Activated CD4-positive, CD25-positive, alpha-beta regulatory T cell (primary cell): Measurements from ENCODE around the gene COG8.
A peak's percentile ranks its signal among the peaks of the same experiment; 100 is the strongest.
"Not testable (repeated sequence)": the region's sequence is repeated elsewhere in the genome, so short reads cannot be mapped to it uniquely, and the experiment has no call there.

ENCODE experiments used
- DNase-seq, 4 experiments: peaks; one replicate each; lab custom pipeline; 2025; lab: John Stamatoyannopoulos, UW

Gene COG8, protein sequence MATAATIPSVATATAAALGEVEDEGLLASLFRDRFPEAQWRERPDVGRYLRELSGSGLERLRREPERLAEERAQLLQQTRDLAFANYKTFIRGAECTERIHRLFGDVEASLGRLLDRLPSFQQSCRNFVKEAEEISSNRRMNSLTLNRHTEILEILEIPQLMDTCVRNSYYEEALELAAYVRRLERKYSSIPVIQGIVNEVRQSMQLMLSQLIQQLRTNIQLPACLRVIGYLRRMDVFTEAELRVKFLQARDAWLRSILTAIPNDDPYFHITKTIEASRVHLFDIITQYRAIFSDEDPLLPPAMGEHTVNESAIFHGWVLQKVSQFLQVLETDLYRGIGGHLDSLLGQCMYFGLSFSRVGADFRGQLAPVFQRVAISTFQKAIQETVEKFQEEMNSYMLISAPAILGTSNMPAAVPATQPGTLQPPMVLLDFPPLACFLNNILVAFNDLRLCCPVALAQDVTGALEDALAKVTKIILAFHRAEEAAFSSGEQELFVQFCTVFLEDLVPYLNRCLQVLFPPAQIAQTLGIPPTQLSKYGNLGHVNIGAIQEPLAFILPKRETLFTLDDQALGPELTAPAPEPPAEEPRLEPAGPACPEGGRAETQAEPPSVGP

DNA sequence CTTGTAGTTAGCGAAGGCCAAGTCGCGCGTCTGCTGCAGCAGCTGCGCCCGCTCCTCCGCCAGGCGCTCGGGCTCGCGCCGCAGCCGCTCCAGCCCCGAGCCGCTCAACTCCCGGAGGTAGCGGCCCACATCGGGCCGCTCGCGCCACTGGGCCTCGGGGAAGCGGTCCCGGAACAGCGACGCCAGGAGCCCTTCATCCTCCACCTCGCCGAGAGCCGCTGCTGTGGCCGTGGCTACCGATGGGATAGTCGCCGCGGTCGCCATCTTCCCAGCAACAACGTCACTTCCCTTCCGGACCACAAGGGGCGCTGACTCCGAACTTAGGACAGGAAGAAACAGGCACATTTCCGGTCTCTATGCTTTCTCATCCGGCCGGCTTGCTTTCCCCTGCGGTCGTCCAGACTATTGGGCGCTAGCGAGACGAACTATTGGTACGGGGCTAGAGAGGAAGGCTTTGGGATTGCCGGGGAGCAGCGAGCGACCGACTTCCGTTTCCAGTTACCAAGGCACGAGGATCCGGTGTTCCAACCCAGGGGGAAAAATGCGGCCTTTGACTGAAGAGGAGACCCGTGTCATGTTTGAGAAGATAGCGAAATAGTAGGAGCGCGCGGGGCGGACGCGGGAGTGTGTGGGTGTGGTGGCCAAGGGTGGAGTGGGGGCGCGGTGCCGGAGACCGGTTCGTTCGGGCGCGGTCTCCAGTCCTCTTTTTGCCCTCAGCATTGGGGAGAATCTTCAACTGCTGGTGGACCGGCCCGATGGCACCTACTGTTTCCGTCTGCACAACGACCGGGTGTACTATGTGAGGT is at the start of gene COG8, which contains the start of gene NIP7:
COG8 (minus strand) TSS at position 276 of the 806 bp plus-strand sequence; CDS start at position 264, 12 bp downstream.
NIP7 (plus strand) TSS at position 484 of the 806 bp plus-strand sequence; CDS start at position 542, 58 bp downstream.
- DNase-seq, result peak; percentile 70 to 87 (median 80)

DNA sequence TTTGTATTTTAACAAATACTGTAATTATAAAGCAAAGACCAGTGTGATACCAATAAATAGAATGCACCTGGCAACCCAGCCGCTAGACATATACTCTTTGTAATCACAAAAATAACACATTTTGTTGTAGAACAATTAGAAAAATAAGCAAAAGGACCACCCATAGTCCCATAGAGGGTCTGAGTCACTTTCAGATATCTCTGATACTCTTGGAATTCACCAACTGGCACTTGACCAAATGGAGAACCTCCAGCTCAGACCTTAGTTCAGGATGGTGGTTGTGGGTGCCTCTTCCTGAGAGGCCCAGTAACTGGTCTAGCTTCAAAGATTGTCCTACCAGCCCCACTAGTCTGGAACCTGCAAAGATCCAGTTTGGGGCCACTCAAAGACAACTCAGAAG is 47.2 kb upstream of the COG8 start:
- DNase-seq, result no peak

DNA sequence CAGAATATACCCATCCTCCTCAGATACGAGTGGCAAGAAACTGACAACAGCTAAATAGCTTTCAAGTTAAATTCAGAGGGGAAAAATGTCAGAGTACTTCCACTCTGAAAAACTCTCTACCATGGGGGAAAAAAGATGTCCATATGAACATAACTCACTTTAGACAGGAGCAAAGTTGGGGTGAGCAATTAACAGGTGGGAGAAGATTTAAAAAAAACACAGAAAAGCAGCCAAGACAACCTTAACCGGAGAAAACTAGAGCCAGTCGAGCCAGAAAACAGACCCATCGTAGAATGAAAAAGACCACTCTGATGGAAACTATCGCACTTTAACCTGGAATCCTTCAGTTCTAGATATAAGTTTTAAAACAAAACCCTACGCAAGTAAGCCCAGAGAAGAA is 45.6 kb upstream of the COG8 start:
- DNase-seq, result no peak

DNA sequence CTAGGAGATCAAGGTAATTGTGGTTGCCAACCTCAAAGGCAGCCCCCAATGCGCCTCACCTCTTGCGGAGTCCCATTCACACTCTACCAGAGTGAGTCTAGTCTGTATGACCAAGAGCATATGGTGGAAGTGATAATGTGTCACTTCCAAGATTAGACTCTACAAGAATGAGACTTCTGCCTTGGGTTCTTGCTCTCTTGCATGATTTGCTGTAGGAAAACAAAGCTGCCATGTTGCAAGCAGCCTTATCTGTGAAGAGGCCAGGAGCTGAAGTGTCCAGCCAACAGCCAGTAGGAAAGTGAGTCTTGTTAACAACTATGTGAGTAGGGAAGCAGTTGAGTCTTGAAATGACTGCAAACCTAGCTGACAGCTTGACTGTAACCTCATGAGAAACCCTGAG is 43.1 kb upstream of the COG8 start:
- no peak for DNase-seq

DNA sequence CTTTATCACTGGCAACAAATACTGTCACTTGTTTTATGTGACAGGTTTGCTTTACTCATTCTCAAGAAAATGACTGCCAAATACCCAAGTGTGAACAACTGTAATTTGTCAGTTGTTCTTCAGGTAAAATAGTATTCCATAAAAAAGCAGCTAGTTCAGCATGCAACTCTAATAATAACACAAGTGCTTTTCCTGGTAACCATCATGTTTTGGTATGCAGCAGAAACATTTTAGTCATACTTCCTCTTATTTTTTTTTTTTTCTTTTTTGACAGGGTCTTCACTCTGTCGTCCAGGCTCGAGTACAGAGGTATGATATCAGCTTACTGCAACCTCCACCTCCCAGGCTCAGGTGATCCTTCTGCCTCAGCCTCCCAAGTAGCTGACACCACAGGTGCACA is 41.9 kb upstream of the COG8 start:
- DNase-seq, result no peak

DNA sequence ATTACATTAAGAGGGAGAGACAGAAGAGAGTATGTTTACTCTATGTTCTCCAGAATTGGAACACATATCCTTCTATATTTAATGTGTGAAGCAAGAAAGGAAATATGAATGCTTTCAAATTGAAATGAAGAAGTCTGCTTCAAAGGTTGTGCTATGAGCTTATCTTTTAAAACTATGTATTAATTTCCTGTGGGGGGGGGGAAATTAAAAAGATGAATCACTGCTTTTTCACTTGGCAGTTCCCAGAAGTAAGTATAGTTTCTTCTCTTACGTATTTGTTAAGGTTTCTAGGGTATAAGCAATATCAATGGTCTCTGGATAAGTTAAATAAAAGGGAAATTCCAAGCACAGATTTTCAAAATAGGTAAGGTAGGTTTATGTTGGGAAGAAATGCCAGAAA is 39.4 kb upstream of the COG8 start:
- no peak for DNase-seq

DNA sequence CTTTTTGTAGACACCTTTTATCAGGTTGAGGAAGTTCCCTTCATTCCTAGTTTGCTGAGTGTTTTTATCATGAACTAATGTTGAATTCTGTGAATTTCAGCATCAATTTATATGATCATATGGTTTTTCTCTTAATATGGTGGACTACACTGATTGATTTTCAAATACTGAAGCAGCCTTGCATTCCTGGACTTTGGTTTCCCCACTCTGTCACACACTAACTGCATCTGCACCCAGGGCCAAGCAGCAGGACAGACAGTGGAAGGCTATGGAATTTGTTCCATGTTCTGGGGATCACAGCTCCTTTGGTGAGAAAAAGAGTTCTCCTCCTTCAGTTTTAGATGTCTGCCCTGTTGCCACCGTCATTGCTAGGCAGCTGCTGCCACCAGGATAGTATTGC is 38.7 kb upstream of the COG8 start:
- no peak for DNase-seq

DNA sequence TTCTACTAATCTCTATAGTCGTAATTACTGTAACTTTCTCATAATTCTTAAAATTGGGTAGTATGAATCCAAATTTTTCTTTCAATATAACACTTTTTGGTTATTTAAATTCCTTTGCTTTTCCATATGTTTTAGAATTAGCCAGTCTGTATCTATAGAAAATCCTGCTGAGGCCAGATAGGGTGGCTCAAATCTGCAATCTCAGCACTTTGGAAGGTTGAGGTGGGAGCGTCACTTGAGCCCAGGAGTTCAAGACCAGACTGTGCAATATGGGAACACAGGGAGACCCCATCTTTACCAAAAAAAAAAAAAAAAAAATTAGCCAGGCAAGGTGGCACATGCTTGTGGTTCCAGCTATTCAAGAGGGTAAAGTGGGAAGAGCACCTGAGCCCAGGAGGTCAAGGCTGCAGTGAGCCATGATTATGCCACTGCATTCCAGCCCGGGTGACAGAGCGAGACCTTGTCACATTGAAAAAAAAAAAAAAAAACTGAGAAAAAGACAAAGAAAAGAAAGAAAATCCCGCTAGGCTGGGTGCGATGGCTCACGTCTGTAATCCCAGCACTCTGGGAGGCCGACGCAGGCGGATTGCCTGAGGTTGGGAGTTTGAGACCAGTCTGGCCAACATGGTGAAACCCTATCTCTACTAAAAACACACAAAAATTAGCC is 37.2 kb upstream of the COG8 start:
- no peak for DNase-seq

DNA sequence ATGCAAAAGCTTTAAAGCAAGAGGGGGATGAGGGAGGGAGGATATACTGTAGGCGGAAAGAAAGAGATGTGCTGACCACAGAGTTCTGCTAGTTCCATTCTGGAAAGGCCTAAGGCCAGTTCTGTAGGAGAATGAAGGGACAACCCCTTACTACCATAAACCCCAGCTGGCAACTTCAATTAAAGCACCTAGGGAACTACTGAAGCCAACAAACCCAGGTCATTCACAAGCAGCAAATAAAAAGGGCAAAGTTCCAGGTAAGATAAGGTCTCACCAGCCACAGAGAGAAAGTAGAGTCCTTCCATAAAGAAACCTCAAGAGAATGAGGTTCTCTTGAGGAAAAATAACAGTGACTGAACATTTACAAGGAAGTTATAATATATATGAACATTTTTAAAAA is 33.7 kb upstream of the COG8 start:
- no peak for DNase-seq

DNA sequence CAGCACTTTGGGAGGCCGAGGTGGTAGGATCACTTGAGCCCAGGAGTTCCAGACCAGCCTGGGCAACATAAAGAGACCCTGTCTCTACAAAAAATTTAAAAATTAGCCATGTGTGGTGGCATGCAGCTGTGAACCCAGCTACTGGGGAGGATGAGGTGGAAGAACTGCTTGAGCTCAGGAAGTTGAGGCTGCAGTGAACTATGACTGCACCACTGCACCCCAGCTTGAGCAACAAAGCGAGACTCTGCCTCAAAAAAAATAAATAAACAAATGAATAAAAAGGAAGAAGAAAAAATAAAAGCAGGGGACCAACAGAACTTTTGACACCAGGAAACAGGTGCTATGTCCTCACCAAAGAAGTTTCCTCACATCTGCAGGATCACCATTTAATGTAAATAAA is 32.2 kb upstream of the COG8 start:
- DNase-seq, result no peak

DNA sequence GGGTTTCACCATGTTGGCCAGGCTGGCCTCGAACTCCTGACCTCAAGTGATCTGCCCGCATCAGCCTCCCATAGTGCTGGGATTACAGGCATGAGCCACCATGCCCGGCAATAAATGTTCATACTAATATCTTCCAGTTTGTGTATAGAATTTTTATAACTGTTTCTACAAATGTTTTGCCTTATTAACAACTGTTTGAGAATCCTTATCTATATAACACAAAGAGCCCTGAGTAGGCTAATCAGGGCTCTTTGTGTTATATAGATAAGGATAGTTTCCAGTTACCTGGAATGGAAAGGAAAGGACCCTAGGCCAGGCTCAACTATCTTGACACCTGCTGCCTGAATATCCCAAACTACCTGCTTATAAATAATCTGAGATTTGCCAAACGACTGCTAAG is 29.5 kb upstream of the COG8 start:
- DNase-seq, result no peak

DNA sequence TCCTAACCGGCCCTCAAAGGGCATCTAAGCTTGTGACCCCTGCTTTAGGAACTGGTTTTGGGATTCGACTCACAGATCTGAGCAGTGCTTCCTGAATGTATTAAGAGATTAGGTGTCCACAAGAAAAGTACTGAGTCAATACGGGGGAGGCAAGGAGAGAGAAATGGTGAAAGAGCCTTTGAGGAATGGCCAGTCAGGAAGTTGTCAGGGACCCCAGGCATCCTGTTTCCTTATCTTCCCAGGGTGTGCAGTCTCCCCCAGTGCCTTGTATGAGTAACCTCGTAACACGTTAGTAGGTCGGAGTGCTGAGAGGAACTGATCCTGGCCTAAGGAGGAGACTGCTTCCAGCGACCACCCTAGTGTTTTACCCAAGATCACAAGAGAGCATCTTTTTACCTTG is 28.6 kb upstream of the COG8 start:
- no peak for DNase-seq

DNA sequence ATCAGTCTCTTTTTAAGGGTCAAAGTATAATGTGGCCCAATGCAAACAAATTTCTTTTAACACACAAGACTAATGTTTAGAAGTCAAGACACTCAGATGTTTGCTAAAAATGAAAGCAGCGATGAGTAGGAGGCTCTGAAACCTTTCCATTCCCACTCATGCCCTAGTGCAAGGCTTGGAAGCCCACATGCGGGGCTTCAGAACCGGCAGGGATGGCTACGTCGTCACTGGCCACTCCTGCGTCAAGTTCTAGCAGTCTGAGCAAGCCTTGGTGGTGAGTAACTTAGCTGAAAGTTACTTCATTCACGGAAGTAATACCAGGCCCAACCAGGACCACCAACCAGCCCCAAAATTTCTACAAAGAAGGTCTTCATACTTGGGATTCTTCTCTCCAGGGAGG is 27.1 kb upstream of the COG8 start:
- DNase-seq, result no peak

DNA sequence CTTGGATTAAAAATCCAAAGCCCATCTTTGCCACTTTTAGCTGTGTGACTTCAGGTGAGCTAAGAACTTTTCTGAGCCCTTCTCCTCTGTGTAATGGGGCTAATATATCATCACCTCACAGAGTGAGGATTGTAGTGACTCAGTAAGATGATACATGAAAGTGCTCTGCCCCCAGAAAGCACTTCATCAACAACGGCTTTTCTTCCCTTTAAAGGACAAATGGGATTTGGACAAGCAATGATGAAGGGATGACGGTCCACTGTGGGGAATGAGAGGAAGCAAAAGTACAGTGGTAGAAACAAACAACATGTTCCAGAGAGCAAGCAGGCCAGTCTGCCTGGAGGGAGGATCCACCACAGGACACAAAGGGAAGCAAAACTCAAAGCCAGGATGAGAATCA is 26.5 kb upstream of the COG8 start:
- DNase-seq, result no peak

DNA sequence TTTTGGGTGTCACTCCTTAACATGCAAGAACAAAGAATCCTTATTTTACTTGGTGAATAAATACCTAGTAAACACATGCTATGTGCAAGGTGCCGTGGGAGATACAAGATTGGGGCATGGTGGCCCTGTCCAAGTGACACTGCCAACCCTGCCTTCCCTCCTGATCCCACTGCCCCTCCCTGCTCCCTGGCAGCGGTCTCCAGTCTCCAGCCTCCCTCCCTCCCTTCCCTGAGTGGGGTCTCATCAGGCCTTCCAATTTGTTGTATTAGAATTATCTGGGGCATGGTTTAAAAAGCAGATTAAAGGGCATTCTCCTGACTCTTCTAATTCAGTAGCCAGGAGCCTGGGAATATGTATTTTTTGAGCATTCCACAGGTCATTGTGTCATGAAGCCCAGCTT is 24.7 kb upstream of the COG8 start:
- no peak for DNase-seq

DNA sequence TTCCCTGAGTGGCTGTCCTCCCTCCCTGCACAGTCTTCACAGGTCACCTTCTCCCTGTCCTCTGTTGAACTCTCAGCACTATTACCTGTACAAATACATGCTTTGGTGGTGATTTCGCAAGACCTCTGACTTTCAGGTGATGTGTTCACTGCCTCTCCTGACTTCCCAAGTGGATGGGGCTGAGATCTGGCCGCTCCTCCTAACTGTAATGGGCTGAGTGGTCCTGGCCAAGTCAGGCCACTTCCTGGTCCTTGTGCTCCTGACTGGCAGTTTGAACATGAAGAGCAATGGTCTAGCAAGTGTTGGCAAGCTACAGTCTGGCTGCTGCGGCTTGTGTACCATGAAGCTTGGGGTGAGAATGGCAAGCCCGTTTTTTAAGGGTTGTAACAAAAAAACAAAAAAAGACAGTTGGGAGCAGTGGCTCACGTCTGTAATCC is 23.9 kb upstream of the COG8 start:
- DNase-seq, result no peak

DNA sequence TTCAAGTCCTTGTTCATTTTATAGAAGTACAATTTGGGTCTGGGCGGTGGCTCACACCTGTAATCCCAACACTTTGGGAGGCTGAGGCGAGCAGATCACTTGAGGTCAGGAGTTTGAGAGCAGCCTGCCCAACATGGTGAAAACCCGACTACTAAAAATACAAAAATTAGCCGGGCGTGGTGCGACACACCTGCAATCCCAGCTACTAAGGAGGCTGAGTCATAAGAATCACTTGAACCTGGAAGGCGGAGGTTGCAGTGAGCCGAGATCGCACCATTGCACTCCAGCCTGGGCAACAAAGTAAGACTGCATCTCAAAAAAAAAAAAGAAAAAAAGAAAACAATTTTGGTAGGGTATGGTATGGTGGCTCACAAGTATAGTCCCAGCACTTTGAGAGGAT is 20.7 kb upstream of the COG8 start:
- not testable (repeated sequence) for DNase-seq

DNA sequence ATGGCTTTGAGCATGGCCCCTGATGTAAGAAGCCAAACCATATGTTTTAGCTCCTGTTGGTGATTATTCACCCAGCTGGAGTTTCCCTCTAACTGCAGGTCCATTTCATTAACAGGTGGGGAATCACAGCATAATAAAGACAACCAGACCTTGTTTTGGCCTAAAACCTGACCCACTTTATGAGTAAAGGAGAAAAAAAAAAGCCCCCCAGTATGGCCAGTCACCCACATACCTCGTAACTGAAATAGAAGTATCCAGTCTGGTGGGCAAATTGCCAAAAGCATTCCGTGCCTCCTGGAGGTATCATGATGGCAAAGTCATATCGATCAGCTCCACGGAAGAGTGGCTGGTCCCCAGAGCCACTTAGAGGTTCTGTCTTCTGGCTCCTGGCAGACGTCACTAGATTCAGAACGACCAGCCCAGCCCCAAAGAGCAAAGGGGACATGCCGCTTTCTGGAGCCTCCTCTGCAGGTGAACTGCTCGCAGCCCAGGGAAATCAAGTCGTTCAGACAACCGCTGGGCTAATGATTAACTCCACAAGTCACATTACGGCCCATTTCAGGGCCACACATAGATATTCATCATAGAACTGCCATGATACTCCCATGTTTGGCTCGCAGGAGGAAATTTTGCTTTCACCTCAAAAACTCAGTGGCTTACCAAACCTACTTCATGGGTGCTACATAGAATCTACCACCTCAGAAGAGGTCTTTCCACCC is 12.1 kb upstream of the COG8 start, which contains the start of gene TMED6:
TMED6 (minus strand) TSS at position 478 of the 719 bp plus-strand sequence; CDS start at position 445, 33 bp downstream.
- no peak for DNase-seq

DNA sequence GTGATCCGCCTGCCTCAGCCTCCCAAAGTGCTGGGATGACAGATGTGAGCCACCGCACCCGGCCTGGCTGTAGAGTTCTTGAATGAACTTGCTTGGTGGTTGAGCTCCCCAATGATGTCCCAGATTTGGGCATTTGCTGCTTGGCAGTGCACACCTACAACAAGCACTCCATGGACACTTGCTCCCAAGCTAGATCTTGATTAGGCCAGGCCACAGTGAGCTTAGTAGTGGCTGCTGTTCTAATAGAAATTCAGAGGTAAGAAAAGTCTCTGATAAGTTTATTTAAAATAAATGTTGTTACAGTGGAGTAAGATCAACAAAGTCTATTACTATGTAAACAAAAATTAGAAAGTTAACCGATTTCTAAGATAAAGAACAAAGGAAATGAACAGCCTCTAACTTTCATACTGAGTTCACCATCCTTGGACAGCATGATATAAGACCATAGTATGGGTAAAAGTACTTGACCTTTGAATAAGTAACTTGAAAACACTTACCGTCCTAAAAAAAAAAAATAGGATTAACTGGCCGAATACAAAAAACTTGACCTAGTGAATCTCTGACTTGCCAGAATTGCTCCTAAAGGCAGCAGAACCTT is 11.3 kb upstream of the COG8 start:
- no peak for DNase-seq

DNA sequence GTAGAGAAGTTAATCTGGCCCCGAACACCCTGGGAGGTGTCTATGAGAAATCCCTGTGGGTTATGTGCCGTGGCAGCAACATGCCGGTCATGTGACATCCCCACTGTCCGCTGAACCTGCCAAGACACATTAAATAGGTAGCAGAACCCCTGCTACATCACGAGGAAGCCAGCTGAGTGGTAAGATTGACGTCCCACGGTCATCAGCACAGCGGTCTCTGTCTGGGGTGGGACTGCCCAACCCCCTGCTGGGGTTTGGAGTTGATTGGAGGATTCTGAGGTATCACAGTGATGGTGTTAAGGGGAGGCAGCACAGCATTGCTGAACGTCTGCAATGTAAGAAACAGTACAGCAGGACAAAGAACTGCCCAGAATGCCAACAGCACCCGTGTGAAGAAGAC is 10.2 kb upstream of the COG8 start:
- no peak for DNase-seq

DNA sequence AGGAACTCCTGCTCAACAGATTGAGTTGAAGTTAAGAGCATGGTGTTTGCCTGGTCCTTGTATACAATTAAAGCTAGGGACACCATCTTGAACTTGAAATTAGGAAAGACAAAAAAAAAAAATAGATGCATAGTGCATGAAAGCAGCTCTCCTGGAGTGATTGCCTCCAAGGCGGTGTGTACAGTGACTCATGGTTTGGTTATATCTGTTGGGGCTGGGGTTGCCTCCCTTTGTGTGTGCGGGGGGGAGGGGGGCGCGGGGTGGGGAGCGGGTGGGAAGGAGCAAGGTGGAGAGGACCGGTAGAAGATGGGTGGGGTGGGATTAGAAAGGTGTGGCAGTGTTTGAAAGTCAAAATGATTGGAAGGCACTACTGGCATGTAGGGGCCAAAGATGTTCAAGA is 8.9 kb upstream of the COG8 start:
- DNase-seq, result no peak
